PFSK-1 (cell line): ENCODE measurements around the gene RBBP4.

Experiments
- POLR2AphosphoS5 ChIP-seq: IDR thresholded peaks from 2 replicates; pipeline ENCODE4 v1.6.1; 2012; ENCODE audit warnings: low read depth, mild to moderate bottlenecking, control low read depth, low read length, moderate library complexity
- TAF1 ChIP-seq: IDR thresholded peaks from 2 replicates; pipeline ENCODE4 v1.6.1; 2012; ENCODE audit warnings: low read length, control low read depth, borderline replicate concordance; ENCODE audit not compliant: insufficient read depth

DNA sequence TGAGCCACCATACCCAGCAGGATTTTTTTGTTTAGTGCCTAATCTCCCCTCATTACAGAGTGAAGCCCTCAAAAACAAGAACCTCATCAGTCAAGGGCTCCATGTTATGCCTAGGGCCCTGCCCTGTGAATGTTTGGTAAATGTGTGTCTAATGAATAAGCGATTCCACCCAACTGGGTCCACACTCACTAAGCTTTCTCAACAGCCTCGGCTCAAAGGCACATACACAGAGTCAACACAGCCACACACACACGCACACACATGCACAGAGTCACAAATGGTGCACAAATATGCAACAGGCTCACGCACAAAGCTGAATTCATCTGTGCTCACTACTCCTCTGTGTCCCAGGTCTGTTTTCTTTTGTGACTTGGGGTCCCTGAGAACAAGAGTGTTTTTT lies 63.3 kb downstream of the RBBP4 start:
- no peak for TF ChIP-seq POLR2AphosphoS5
- no peak for TF ChIP-seq TAF1
